Nucleus accumbens (tissue), 56 donors: ENCODE data around the gene NUP98.
"Not testable (repeated sequence)": the region's sequence is repeated elsewhere in the genome, so short reads cannot be mapped to it uniquely, and the experiment has no call there.

Source experiments
- DNase-seq, 56 donors: peaks; one replicate each; lab custom pipeline; 2025; lab: John Stamatoyannopoulos, UW

NUP98 gene

DNA sequence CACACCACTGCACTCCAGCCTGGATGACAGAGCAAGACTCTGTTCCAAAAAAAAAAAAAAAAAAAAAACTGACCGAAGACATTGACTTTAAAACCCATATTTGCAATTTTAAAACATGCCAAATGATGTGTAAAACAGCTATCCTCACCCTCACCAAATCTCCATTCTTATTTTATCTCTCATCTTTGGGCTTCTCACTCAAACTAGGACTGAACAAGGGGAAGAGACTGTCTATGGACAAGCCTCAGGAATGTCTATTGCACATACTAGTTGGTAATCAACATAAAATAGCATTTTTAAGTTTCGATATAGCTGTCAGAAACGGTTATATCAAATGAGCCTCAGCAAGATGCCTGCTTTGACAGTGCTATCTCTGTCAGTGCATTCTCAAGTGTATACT, 118.3 kb downstream of the NUP98 start:
- no peak for DNase-seq

DNA sequence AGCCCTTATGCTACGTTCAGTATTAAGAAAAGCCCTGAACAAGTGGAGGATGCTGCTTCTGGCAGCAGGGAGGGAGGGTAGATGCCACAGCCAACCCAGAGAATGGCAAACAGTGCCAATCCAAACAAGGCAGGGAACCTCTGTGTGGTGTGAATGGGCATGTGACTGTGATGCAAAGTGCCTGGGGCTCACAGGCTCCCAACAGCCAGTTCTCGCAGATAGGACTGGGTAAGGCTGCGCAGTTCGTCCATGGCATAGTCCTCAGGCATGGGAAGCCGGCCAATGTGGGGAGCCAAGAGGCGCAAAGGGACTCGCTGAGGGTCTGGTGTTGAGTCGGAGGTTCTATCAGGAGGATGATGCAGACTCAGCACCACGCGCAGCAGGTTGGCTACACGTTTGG, 121.4 kb downstream of the NUP98 start:
- DNase-seq = no peak

DNA sequence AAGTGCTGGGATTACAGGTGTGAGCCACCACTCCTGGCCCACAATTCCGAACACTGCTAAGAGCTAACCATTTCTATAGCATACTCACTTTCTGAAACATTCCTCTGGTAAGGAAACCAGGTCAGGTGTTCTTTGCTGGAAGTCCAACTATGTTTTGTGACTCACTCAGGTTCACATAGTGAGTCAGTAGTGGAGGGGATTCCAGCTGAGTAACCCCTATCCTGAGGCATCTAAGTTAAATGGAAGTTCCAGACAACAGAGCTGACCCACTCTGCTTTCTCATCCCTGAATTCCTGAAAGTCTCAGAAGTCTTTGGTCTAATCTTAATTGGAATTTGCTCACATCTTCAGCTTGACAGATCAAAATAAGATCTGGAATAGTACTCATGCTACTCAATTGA, 123.2 kb downstream of the NUP98 start:
- no peak for DNase-seq

DNA sequence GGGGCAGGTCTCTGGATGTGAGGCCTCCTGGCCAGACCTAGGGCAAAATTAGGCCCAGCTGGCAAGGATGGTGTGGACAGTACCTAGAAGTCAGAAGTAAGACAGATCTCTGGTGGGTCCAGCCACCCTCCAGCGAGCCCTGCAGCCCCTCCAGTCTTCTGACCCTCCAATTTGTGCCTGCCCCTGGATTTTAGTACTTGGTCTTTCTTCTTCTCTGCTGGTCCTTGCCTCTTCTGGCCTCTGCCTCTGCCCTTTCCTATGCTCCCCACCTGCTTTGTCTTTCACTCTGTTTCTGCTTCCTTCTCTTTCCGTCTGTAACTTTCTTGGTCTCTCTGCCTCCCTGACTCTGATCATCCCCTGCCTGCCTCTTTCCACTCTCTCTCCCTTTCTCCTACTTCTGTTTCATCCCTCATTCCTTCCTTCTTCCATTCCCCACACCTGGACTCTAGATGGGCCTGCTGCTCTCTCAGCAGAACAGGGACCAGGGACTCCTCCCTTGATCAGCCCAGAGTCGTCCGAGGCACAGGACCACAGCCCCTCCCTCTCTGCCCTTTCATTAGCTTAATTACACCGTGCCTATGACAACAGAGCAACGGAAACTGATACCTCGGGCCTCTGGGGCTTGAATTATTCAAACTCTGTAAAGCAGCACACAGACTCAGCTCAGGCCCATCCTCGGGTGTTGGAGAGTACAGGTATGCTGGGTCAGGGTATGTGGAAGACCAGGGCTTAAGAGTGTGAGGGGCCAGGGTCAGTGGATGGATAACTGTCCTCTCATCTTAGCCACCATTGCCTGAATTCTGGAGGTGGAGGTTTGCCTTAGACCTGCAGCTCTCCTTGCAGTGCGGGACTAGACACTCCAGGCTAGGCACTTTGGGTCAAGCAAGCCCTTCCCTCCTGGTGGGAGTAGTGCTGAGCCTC, 125.8 kb downstream of the NUP98 start, which contains the start of gene CHRNA10:
TSS of gene CHRNA10 (minus strand) at position 51 of the 921 bp plus-strand sequence. CDS start 72 bp downstream, outside the sequence.
- no peak for DNase-seq

DNA sequence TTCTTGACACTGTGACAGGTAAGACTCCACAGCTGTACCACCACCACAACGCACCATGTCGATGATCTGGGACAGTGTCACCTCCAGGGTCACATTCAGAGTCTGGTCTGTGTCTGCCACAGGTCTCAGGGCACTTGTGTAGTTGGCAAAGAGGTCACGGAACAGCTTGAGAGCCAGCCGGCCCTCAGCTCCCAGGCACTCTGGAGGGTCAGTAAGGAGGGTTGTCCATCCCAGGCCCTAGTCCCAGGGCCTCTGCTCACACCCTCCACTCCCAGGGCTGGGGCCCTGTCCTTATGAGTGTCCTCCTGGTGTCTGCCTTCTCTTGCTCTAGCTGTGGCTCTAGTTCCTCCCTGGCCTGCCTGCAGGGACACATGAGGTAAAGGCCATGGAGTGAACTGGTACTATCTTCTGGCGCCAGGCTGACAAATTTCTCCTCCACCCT, 127.6 kb downstream of the NUP98 start:
- no peak for DNase-seq

DNA sequence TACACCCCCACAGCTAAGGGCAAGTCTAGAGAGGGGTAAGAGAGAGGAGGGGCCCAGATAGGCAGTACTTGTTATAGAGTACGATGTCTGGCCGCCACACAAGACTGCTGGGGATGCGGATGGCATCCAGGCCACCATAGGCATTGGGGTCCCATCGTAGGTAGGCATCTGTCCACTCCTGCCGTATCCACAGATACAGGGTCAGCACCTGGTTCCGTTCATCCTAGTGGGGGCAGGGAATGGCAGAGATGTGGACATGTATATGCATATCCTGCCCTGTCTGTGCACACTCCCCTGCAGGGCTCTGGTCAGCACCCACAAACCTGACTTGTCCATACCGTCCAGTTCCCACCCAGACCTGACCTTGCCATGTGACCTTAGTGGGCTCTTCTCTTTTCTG, 128.2 kb downstream of the NUP98 start:
- no peak for DNase-seq

DNA sequence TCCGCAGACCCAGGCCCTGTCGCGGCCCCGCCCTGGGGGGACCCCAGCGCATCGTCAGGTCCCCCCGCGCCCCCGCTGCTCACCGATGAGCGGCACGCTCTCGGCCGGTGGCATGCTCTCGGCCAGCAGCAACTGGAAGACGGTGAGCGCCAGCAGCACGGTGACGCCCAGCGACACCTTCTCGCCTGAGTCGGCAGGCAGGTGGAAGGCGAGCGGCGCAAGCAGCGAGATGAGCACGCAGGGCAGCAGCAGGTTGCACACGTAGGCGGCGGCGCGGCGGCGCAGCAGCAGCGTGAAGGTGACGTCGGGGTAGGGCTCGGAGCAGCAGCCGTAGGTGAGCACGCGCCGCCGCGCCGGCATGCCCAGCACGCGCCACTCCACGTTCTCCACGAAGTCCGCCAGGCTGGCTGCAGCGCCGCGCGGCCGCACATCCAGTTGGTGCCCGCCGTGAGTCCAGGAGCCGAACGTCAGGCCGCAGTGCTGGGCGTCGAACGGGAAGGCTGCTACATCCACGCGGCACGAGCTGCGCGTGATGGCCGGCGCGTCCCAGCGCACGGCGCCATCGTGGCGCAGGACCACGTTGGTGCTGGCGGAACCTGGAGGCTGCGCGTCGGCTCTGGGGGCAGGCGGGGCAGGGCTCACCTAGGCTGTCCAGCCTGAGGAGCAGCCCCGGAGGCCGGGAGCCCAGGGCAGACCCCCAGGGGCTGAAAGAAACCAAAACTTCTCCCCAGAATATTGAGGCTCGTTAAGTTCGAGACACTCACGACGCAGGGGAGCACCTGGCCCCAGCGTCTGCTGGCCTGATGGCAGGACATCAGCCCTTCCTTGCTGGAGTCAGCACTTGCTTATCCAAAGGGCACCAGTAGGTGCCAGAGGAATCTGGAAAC, 130.0 kb downstream of the NUP98 start:
- DNase-seq = no peak

DNA sequence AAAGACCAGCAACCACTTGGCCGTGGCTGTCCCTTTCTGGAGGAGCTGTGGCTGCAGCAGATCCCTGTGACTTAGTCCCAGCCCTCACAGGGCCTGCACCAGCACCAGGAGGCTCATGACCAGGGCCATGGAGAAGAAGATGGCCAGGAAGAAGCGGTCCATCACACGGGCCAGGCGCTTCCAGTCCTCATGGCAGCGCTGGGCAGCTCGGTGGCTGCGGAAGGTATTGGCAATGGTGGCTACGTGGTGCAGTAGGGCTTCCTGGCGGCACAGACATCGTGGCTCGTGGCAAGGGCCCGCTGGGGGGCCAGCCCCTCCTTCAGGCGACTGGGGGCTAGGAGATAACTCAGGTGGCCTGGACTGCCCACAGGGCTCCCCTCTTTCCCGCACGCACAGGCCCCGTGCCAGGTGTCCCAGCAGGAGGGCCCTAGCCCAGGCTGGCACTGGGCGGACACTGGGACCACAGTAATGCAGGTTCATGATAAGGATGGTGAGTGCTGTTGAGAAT, 131.3 kb downstream of the NUP98 start:
- no peak for DNase-seq

DNA sequence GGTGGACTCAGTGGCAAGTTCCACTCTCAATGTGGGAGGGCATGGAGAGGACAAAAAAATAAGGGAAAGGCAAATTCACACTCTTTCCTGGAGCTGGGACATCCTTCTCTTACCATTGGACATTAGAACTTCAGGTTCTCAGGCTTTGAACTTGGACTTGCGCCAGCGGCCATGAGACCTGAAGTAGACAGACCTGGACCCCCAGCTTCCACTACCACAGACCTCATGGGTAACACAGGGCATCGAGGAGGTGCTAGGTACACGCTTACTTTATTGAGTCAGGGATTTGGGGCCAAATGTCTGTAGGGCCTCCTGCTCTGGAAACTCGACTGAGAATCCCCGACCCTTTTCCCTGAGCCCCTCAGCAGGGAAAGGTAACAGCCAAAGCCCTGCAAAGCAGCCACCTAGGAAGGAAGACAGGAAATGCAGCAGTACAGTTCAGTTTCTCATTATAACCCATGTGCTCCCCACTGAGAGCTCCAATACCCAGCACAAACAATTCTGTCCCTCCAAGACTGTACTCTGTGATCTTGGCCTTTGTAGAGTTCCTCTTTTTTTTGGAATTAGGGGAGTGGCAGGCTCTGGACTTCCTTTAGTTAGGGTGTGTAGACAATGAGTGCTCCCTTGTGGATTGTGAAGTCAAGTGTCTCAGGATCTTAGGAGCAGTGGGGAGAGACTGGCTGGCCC, 131.9 kb downstream of the NUP98 start:
- DNase-seq = no peak

DNA sequence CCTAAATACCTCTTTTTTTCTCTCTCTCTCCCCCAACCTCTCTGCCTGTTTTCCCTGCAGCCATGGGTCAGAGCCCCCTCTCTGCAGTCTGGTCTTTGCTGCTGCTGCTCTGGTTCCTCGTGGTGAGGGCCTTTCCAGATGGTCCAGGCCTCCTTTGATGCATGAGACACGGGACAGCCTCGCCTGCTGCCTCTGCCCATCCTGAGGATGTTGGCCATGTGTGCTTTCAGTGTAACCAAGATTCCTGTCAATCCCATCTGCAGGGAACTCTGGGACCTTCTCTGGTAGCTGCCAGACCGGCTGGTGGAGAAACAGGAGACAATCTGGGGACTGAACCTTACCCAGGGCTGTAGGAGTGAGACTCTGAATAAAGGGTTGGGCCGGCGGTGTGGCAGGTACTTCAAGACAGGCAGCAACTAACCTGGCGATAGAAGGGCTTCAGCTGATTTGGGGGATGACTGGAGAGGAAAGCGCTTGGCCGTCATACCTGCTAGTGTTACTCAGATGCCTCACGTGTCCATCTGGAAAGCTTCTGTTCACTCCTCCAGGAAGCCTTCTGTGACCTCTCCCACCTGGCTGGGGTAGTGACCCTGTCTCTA, 133.2 kb downstream of the NUP98 start:
- no peak for DNase-seq

DNA sequence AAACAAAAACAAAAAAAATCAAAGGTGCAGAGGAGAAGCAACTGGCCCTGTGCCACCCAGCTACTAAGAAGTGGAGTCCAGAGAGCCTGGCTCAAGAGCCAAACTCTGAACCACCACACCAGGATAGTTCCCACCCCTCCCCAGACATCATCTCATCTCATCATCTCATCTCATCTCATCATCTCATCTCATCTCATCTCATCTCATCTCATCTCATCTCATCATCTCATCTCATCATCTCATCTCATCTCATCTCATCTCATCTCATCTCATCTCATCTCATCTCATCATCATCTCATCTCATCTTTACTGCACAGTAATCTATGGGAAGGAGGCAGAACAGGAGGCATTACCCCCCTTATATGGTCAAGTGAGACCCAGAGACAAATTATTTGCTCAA, 134.5 kb downstream of the NUP98 start:
- DNase-seq = no peak

DNA sequence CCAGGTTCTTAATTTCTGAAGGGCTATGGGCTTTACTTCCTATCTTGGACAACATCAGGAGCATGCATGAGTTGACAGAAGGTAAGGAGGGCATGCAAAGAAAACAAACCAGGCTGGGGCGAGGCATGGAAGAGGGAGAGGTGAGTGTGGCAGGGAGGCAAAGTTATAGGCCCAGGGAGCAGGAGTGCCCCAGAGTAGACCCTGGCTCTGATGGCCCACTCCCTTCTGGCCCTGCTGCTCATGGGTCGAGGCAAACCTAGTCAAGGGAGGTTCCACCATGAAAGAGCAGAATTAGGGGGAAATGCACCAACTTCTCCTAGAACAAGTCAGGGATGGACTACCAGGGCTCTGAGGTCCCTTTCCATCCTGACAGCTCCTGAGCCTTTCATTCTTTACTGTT, 136.4 kb downstream of the NUP98 start:
- DNase-seq = no peak

DNA sequence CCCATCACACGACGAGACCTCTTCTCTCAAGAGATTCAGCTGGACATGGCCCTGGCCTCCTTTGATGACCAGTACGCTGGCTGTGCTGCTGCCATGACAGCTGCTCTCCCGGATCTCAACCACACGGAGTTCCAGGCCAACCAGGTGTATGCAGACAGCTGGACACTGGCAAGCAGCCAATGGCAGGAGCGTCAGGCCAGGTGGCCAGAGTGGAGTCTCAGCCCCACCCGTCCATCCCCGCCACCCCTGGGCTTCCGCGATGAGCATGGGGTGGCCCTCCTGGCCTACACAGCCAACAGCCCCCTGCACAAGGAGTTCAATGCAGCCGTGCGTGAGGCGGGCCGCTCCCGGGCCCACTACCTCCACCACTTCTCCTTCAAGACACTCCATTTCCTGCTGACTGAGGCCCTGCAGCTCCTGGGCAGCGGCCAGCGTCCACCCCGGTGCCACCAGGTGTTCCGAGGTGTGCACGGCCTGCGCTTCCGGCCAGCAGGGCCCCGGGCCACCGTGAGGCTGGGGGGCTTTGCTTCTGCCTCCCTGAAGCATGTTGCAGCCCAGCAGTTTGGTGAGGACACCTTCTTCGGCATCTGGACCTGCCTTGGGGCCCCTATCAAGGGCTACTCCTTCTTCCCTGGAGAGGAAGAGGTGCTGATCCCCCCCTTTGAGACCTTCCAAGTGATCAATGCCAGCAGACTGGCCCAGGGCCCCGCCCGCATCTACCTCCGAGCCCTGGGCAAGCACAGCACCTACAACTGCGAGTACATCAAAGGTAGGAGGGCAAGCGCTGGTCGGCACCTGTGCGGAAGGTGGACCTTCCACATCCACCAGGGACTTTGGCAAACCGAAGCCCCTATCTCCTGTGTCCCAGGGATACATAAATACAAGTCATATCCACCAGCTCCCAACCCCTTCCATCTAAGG, 137.5 kb downstream of the NUP98 start:
- no peak for DNase-seq

DNA sequence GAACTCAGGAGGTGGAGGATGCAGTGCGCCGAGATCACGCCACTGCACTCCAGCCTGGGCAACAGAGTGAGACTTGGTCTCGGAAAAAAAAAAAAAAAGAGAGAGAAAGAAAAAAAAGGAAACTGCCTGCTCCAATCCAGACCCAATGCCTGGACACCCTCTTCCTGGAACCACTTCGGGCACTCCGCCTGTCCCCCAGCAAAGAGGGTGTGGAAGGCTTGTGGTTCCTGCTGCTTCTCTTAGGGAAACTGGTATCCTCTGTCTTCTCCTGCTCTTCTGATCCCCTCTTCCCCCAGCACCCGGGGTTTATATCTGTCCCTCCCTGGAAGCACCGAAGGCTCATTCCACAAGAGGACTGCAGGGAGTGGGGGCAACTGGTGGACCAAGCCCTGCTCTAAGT, 139.1 kb downstream of the NUP98 start:
- no peak for DNase-seq

DNA sequence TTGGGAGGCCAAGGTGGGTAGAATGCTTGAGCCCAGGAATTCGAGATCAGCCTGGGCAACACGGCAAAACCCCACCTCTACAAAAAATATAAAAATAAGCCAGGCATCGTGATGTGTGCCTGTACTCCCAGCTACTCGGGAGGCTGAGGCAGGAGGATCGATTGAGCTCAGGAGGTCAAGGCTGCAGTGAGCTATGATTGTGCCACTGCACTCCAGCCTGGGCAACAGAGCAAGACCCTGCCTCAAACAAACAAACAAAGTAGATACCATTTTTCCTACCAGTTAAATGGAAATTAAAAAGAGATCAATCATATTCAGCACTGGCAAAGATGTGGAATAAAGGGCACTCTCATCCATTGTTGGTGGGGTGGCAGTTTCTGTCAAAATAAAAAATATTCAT, 140.0 kb downstream of the NUP98 start:
- not testable (repeated sequence) for DNase-seq

DNA sequence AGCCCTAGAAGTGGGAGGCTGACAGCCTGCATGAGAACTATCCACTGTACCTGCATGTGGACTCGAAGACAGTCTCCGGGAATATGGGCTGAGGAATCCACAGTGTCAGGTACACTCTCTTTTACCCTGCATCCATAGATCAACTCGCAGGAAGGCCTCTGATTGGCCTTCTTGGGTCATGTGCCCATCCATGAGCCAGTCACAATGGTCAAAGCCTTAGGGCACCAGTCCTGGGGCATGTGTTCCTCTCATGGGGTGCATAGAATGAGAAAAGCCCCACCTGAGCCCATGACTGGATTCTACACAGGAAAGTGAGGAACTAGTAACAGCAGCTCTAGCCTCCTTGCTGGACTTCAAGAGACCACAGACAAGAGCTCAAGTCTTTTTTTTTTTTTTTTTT, 141.8 kb downstream of the NUP98 start:
- no peak for DNase-seq

DNA sequence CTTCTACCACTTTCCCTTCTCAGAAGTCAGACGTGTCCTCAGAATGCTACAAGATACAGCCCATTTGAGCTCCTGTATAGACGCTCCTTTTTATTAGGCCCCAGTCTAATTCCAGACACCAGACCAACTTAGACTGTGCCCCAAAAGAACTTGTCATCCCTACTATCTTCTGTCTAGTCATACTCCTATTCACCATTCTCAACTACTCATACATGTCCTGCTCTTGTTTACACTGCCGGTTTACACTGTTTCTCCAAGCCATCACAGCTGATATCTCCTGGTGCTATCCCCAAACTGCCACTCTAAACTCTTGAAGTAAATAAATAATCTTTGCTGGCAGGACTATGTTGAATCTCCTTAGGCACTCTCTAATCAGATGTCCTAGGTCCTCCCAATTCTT, 144.8 kb downstream of the NUP98 start:
- DNase-seq = not testable (repeated sequence)

DNA sequence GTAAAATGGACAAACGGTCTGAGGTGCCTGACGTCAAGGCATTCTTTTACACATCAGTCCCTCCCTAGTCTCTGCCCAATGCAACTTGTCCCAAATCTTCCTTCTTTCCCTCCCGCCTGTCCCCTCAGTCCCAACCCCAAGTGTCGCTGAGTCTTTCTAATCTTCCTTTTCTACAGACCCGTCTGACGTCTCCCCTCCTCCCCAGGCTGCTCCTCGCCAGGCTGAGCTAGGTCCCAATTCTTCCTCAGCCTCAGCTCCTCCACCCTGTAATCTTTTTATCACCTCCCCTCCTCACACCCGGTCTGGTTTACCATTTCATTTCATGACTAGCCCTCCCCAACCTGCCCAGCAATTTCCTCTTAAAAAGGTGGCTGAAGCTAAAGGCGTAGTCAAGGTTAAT, 148.0 kb downstream of the NUP98 start:
- DNase-seq = not testable (repeated sequence)

DNA sequence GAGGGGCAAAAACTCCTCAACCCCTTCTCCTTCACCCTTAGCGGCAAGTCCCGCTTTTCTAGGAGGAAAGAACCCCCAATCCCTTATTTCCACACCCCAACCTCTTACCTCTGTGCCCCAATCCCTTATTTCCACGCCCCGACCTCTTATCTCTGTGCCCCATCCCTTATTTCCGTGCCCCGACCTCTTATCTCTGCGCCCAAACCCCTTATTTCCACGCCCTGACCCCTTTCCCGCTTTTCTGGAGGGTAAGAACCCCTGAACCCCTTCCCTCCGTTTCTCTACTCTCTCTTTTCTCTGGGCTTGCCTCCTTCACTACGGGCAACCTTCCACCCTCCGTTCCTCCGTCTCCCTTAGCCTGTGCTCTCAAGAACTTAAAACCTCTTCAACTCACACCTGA, 148.5 kb downstream of the NUP98 start:
- DNase-seq = not testable (repeated sequence)
